ENCODE results near the gene CPLANE1.
"Not testable (repeated sequence)": the region's sequence is repeated elsewhere in the genome, so short reads cannot be mapped to it uniquely, and the experiment has no call there.

The CPLANE1 gene

GRCh38 chr5:37208883-37209797, 40.0 kb downstream of the CPLANE1 start:
- DNase-seq (ENCODE audit: low spot score): no peak

DNA sequence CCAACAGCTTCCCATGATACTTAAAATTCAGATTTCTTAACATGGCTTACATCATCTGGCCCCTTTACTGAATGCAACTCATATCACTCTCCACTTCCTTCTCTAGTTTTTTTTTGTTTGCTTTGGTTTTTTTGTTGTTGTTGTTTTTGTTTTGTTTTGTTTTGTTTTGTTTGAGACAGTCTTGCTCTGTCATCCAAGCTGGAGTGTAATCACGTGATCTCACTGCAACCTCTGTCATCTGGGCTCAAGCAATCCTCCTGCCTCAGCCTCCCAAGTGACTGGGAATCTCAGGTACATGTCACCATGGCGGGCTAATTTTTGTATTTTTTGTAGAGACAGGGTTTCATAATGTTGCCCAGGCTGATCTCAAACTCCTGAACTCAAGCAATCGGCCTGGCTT, 41.4 kb downstream of the CPLANE1 start:
- no peak for DNase-seq (ENCODE audit: low spot score)

DNA sequence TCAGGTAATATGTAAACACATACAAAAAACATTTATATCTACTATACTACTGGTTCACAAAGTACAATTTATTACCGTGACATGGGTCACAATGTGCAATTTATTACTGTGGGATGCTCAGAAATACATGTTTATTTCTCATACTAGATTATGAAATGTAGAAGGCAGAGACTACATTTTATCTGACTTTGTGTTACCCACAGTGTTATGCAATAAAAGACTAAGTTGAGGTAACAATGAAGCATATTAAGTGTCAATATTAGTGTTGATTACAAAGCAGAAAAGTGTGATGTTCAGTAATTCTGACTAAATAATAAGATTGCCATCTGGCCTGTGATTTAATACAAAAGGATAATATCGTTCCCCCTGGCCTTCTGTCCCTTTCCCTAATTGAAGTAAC, 42.4 kb downstream of the CPLANE1 start:
- no peak for DNase-seq (ENCODE audit: low spot score)

GRCh38 chr5:37198842-37199241, 50.3 kb downstream of the CPLANE1 start:
- no peak for DNase-seq (ENCODE audit: low spot score)

GRCh38 chr5:37198061-37198460, 51.1 kb downstream of the CPLANE1 start:
- DNase-seq (ENCODE audit: low spot score): no peak

DNA sequence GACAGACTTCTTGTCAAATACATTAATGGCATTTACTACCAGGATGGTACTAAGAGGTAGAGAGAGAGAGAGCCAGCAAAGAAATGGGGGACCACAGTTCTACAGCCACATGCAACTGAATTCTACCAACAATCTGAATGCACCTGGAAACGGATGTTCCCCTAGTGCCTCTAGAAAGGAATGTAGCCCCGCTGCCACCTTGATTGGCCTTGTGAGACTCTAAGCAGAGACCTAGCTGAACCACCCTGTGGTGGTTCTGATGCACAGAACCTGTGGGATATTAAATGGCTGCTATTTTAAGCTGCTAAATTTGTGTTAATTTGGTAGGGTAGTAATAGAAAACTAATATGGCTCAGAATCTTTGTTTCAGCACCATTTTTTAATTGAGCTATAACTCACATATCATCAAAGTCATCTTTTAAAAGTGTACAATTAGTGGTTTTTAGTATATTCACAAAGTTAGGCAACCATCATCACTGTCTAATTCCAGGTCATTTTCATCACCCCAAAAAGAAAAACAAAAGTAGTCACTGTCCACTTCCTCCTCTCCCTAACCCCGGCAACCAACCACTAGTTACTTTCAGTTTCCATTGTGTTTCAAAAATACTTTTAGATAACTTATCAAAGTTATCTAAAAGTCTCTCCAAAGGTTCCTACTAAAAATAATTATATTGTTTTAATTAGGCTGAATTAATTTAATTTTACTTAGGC, 51.7 kb downstream of the CPLANE1 start:
- DNase-seq (ENCODE audit: low spot score): no peak

GRCh38 chr5:37190592-37190991, 58.6 kb downstream of the CPLANE1 start:
- DNase-seq (ENCODE audit: low spot score): no peak

DNA sequence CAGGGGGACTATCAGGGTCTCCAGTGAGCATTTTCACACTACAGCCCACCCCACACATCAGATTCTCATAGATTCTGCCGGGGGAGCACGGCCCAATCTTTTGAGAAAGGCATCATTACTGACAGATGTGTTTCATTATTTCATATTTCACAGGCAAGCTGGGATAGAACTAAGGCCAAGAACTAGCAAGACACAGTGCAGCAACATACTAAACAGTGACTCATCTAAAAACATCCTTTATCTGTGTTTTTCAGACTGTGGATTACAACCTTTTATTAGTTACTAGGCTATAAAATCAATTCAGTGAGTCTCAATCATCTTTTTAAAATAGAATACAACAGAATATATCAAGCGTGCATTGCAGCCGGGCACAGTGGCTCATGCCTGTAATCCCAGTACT, 59.8 kb downstream of the CPLANE1 start:
- DNase-seq (ENCODE audit: low spot score): no peak

GRCh38 chr5:37187465-37187977, 61.7 kb downstream of the CPLANE1 start:
- DNase-seq (ENCODE audit: low spot score): no peak

DNA sequence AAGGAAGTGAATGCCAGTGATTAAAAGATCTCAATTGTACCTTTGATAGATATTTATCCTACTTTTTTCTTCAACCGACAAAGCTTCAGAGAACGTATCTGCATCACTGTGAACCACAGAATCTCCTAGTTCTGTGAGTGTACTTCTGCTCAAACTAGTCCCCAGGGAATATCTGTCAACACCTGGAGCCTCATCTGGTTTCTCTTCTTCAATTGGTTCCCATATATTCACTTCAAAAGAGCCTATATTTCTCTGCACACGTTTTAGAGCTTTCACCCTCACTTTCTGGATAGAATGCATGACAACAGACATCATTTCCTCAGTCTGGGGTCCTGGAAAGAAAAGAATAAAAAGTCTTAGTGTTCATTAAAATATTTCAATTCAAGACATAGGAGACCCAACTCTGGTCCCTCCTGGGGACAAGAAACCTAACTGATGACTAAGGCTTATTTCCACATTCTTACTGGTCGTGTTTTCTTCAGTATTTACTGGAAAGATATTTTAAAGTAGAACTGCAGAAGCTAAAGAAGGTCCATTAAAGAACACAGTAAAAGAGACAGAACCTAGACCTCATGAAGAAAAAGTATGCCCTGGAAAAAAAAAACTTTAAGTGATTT, 64.3 kb downstream of the CPLANE1 start:
- no peak for DNase-seq (ENCODE audit: low spot score)

- DNase-seq (ENCODE audit: low spot score): no peak
These were observed 66.5 kb downstream of the CPLANE1 start for GRCh38 chr5:37182667-37183066.

- DNase-seq (ENCODE audit: low spot score): no peak
These were observed 74.2 kb downstream of the CPLANE1 start for GRCh38 chr5:37174928-37175327.

GRCh38 chr5:37172957-37173356, 76.2 kb downstream of the CPLANE1 start:
- DNase-seq (ENCODE audit: low spot score): no peak

DNA sequence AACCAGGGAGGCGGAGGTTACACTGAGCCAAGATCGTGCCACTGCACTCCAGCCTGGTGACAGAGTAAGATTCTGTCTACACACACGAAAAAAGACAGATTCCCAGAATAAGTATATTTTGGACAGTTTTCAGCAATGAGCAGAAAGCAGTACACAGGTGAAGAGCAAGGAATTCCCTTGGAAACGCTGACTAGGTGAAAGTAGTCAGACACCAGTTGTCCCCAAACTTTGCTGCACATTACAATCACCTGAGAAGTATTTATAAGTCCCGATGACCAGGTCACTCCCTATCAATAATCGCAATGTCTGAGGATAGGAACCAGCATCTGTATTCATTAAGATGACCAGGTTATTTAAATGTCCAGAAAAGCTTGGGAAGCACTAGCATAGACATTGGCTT, 78.3 kb downstream of the CPLANE1 start:
- DNase-seq (ENCODE audit: low spot score): no peak

GRCh38 chr5:37166197-37166596, 83.0 kb downstream of the CPLANE1 start:
- no peak for DNase-seq (ENCODE audit: low spot score)

GRCh38 chr5:37165761-37166160, 83.4 kb downstream of the CPLANE1 start:
- no peak for DNase-seq (ENCODE audit: low spot score)

DNA sequence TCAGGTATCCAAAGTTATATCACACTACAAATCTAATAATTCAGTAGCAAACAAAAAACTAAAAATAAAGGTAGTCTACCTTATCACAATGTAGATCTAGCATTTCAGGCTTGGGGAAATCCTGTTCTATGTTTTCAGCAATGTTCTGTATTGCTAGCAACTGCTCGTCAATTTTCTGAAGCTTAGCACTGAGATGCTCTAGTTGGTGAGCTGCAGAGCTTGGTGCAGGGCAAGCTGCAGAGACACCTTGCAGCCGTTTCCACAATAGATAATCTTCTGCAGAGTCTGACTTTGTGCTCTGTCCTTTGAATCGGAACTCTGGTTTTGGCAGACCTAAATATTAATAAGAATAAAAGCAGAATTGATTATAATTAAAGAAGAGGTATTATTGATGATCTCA, 95.5 kb downstream of the CPLANE1 start:
- no peak for DNase-seq (ENCODE audit: low spot score)

- no peak for DNase-seq (ENCODE audit: low spot score)
These were observed 102.3 kb downstream of the CPLANE1 start for GRCh38 chr5:37146896-37147295.

GRCh38 chr5:37136694-37137093, 112.5 kb downstream of the CPLANE1 start:
- no peak for DNase-seq (ENCODE audit: low spot score)

- not testable (repeated sequence) for DNase-seq (ENCODE audit: low spot score)
These were observed 113.9 kb downstream of the CPLANE1 start for GRCh38 chr5:37135312-37135711.

DNA sequence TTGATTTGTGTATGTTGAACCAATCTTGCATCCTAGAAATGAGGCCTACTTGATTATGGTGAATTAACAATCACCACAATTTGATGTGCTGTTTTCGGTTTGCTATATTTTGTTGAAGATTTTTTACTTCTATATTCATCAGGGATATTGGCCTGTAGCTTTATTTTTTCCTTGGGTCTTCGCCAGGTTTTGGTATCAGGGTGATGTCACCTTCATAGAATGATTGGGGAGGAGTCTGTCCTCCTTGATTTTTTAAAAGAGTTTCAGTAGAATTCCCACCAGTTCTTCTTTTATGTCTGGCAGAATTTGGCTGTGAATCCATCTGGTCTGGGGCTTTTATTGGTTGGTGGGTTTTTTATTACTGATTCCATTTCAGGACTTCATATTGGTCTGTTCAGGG, 115.2 kb downstream of the CPLANE1 start:
- DNase-seq (ENCODE audit: low spot score): no peak

GRCh38 chr5:37132646-37133045, 116.5 kb downstream of the CPLANE1 start:
- DNase-seq (ENCODE audit: low spot score): no peak

- DNase-seq (ENCODE audit: low spot score): no peak
These were observed 127.7 kb downstream of the CPLANE1 start for GRCh38 chr5:37121465-37121864.

All from RKO (cell line).